COLO668 (cell line): ENCODE data around the gene PNPLA1.
A peak's percentile ranks its signal among the peaks of the same experiment; 100 is the strongest.

ENCODE experiments used
- DNase-seq: peaks from one replicate; lab custom pipeline; 2025; ENCODE audit not compliant: unreplicated experiment; lab: John Stamatoyannopoulos, UW

PNPLA1 gene

GRCh38 chr6:36313649-36313936 is 43.7 kb downstream of the PNPLA1 start:
- no peak for DNase-seq

GRCh38 chr6:36314221-36315014 is 44.6 kb downstream of the PNPLA1 start:
- DNase-seq: no peak

GRCh38 chr6:36315921-36316320 is 46.1 kb downstream of the PNPLA1 start:
- DNase-seq: no peak

- DNase-seq: no peak
These were observed 47.8 kb downstream of the PNPLA1 start for GRCh38 chr6:36317623-36318022.

GRCh38 chr6:36318690-36319435 is 49.0 kb downstream of the PNPLA1 start:
- no peak for DNase-seq

- DNase-seq: peak; percentile 70
These were observed 49.5 kb downstream of the PNPLA1 start for GRCh38 chr6:36319436-36319762.

DNA sequence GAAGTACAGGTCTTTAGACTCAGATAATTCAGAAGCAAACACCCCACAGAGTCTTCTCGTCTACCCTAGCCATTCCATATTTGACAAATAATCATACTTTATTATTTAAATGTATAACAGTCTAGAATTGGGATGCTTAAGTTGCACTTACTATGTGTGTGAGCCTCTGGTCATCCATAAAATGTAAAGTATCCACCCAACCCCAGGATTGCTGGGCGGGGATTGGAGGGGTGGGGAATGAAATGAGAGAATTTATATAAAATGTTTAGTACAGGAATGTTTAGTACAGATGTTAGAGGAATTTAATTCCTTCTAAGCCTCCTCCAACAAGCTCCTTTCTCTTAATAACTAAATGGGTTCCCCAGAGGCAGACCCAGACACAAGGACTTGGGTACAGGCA is 50.0 kb downstream of the PNPLA1 start:
- no peak for DNase-seq

DNA sequence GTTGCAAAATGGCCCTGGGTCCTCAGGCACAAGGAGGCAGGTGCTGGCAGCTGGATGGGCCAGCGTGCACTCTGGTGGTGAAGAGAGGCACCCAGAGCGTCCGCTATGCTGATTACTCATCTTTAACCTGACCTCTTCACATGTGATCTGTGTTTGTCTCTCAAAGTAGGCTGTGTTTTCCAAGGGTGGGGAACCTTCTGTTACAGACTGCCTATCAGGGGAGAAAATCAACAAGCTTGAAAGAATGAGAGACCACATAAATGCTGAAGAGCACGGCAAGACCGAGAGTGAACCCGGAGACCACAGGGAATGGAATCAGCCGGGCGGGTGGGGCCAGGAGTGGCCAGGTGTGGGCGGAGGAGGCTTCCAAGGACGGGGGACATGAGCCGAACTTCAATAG is 50.6 kb downstream of the PNPLA1 start:
- DNase-seq: peak; percentile 63

DNA sequence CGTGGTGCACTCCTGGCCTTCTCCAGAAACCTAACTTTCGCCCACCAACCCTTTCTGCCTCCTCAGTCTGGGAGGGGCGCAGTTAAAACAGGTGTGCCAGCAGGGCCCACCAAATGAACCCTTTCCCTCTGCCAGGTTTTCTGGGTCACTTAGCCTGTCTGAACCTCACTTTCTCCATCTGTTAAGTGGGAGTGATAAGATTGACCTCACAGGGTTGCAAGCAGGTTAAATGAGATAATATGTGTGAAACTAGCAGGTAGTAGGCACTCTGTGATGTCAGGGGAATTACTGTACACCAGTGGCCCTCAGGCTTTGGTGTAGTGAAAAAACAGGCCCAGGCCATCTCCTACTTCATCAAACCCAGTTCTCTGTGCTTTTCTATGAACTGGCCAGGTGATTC is 52.7 kb downstream of the PNPLA1 start:
- DNase-seq: no peak

DNA sequence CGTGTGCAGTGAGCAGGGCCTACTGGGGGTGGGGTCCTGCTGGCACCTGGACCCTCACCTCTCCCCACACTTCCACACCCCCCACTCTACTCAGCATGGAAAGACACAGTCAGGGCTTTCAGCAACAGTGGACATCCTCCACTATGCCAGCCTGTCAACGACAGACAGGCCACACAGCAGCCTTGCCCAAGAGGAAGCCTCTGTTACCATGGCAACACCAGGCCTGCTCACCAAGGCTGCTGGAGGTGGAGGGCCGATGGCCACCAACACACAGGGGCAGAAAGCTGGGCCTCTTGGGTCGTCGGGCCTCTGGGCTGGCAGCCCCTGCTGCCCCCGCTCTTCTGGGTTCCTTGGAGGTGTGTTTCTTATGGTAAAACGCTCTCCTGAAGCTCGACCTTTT is 53.2 kb downstream of the PNPLA1 start:
- DNase-seq: no peak

DNA sequence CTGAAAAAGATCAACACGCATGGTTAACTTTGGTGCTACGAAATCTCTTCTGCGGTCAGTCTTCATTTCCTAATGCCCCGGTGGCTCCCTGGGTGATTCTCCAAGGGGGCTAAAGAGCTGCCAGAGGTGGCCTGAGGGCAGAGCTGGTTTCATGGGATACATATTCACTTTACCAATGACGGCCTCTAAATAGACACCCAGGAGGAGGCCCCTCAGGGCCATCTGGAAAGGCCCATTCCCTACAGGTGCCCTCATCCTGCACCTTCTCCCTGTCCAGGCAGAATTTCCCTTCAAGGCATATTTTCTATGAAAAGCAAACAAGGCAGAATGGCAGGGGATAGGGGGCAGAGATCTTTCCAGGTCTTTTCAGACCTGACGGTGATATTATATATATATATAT is 54.3 kb downstream of the PNPLA1 start:
- DNase-seq: no peak

GRCh38 chr6:36324715-36325114 is 54.9 kb downstream of the PNPLA1 start:
- DNase-seq: no peak

DNA sequence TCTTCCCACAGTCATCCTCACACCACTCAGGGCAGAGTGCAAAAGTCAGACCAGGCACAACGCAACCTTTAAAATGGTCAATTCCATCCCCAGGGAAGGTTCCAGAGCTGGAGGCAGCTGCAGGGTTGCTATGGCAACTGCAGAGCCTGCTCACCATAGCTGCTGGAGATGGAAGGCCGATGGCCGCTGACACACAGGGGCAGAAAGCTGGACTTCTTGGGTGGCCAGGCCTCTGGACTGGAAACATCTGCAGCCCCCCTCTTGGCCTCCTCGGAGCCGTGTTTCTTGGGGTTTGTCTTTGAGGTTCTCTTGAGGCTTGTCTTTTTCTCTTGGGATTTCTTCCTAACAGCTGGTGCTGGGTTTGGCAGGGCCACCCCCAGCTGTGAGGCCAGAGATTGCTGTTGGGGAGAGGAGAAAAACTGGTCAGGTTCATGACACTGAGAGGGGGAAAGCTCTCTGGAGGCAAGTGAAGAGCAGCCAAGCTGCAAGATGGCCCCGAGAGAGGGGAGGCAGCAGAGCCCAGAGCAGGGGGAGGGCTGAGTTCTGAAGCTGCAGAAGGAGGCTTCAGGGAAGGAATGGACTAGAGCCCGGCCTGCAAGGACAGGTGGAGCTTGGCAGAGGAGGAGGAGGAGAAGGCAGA is 56.6 kb downstream of the PNPLA1 start:
- peak; percentile 1 for DNase-seq

DNA sequence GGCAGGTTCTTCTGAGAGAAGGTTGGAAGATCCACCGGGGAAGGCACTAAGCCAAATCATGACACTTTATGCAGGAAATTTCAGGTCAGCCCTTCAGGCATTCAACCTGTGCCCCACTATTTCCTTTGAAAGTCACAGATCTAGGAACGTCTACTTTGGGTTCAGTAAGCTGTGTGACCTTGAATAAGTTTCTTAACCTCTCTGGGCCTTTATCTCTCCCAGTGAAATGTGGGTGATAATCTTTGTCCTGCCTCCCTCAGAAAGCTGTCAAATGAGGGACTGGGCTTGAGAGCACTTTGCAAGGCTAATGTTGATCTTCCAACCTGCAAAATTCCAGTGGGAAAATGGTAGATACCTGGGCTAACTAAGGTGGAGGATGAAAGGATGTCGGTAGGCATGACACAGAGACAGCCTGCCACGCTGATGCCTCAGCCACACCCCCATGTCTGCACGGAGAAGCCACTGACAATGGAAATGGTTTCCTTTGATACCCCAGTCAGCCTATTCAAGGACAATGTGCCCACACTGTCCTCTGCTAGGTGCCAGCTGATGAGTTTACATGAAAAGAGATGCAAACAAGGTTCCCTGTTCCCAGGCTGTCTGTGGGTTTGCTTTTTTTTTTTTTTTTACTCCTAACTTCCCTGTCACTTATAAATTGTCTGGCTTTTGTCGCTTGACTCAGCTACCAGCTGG is 57.5 kb downstream of the PNPLA1 start:
- DNase-seq: peak; percentile 18

DNA sequence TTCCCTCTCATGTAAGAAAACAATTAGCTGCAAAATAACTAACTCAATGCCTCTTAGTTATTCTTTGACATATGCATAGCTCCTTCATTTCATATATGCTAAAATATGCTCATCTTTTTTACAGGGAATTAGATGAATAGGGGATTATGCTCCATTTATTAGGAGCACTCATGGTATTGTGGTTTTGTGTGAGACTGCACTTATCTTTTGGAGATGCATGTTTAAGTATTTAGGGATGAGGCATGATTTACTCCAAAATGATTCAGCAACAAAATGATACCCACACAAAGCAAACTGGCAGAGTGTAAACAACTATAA is 58.0 kb downstream of the PNPLA1 start:
- DNase-seq: no peak

DNA sequence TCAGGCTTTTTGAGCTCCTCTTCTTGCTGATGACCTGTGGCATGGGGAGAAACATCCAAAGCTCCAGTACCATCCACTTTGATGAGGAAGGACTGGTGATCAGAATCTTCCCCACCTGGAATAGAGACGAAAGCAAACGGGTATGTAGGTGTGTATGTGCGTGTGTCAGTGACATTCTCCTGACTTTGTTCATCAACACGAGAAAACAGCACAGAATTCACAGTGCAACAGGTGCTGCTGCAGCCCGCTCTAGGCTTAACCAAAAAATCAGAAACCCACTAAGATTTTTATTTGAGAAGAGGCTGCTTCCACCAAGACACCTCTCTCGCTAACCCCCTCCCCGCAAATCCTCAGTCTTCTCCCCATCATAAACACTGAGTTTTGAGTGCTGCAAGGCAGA is 58.7 kb downstream of the PNPLA1 start:
- DNase-seq: no peak

DNA sequence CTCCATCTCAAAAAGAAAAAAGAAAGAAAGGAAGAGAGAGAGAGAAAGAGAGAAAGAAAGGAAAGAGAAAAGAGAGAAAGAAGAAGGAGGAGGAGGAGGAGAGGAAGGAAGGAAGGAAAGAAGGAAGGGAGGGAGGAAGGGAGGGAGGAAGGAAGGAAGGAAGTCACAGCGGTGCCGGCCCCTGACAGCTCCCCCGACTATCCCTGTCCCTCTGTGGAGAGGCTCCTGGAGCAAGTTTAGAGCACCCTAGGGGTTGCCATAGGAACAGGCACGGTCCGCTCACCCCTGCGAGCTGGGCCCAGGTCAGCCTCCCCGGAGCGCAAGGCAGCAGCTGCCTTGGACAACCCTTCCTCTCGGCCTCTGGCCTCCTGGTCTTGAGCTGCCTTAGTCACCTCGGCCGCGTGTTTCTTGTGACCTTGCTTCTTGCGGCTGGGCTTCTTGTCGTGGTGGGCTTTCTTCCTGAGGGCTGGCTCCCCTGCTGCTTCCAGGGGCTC is 60.0 kb downstream of the PNPLA1 start:
- DNase-seq: peak; percentile 29

GRCh38 chr6:36330366-36330765 is 60.5 kb downstream of the PNPLA1 start:
- DNase-seq: no peak

GRCh38 chr6:36331381-36331780 is 61.5 kb downstream of the PNPLA1 start:
- DNase-seq: no peak

GRCh38 chr6:36333171-36333895 is 63.5 kb downstream of the PNPLA1 start:
- DNase-seq: no peak
